Activated CD4-positive, CD25-positive, alpha-beta regulatory T cell treated with anti-CD3 and anti-CD28 coated beads, Interleukin-2, amount 50 U/mL, for 24 hours (primary cell): ENCODE measurements around the gene SMURF1.

Experiments used
- ATAC-seq, 2 donors: fragments of 150-1000 bp; cut with Tn5 transposase; one replicate each; pipeline ENCODE4 v1.10.0; 2021; ENCODE audit warnings: mild to moderate bottlenecking in 1 of 2, moderate library complexity in 1 of 2

SMURF1 gene

GRCh38 chr7:99141841-99142726 lies 1.8 kb downstream of the SMURF1 start:
- ATAC-seq = peak; percentile 27 to 31

- ATAC-seq = no peak
Measured at GRCh38 chr7:99141334-99141733, 2.6 kb downstream of the SMURF1 start.

DNA sequence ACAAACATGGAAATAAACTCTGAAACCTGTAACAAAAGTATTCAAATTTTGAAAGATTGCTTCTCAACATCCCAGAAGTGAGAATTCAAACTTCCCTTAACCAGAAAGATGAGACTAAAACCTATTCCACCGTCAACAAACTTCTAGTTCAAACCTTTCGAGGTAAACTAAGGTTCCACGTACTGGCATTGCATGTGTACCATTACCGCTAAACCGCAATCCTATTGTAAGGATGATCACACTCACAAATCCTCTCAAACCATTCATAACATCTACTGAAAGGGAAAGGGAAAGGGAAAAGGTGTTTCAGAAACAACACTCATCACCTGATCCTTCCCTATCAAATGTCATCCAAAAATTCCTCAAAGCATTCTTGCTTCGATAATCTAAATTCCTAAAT lies 3.1 kb downstream of the SMURF1 start:
- no peak for ATAC-seq

DNA sequence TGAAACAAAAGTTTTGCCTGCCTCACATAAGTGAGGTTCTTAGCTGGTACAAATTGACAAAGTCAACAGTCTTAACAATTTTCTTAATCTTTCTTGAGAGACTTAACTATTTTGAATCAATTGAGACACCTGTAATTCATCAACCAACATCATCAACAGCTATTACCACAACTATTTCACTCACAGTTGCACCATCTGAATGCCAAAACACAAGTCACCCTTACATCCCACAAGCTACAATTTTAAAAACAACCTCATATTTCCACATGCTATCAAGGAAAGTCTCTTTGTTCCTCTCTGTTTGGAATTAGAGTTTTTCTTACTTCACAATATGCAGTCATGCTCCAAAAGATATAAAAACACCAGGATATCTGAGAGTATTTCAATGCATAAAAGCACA lies 4.9 kb downstream of the SMURF1 start:
- no peak for ATAC-seq

GRCh38 chr7:99137411-99138180 lies 6.3 kb downstream of the SMURF1 start:
- ATAC-seq = no peak

- no peak for ATAC-seq
Measured at GRCh38 chr7:99135938-99136337, 8.0 kb downstream of the SMURF1 start.

- no peak for ATAC-seq
Measured at GRCh38 chr7:99133766-99134564, 9.9 kb downstream of the SMURF1 start.

GRCh38 chr7:99132595-99133321 lies 11.2 kb downstream of the SMURF1 start:
- ATAC-seq = no peak

GRCh38 chr7:99131290-99131689 lies 12.6 kb downstream of the SMURF1 start:
- no peak for ATAC-seq

GRCh38 chr7:99129536-99129935 lies 14.4 kb downstream of the SMURF1 start:
- ATAC-seq = no peak

GRCh38 chr7:99129001-99129400 lies 14.9 kb downstream of the SMURF1 start:
- ATAC-seq = no peak

DNA sequence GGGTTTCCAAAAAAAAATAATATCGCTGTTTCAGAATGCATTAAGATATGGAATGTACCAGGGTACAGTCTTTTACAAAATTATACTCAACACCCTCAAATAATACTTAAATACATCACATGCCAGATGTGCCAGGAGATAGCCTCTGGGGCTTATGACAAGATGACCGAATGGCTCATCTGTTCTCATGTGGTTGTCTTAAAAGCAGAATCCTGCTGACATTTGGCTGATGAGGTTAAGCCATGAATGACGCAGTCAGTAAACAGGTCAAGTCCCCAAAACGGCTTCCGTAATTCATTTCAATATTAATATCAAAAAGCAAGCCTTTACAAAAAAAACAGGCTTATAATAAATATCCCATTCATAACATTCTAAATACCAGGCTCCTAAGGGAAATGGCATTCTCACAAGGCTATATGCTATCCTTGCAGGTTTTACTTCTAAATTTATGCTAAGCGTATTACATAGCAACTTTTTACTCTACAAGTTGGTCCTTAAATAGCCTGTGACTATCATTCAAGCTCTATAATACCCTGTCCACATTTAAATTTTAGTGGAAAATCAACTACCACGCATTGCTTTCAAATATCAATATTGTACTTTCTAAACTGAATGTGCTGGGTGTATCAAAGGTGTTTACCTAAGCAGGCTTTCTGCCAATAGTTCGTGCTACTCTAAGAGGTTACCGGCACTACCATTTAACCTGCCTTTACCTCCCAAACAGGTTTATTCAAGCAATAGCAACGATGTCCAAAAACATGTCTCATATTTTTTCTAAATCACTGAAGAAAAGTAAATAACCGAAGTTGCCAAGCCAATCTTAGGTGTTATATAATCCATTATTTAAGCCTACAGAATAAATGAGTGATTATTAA lies 15.6 kb downstream of the SMURF1 start:
- ATAC-seq = no peak

GRCh38 chr7:99127636-99128035 lies 16.3 kb downstream of the SMURF1 start:
- no peak for ATAC-seq

- ATAC-seq = no peak
Measured at GRCh38 chr7:99126921-99127553, 16.9 kb downstream of the SMURF1 start.

DNA sequence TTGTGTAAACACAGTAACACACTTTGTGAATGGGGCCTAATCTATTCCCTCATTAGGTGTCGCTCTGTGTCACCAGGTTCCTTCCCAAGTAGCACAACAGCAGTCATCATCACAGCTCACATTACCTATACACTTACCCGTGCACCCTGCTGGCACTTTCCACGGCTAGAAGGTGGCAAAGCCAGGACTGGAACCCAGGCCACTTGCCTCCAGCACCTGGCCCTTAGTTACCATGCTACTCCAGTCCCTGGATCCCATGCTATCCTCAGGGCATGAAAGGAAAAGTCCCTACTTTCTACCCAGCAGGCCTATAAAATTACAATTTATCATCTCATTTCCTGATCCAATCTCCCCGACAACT lies 18.4 kb downstream of the SMURF1 start:
- ATAC-seq = no peak

DNA sequence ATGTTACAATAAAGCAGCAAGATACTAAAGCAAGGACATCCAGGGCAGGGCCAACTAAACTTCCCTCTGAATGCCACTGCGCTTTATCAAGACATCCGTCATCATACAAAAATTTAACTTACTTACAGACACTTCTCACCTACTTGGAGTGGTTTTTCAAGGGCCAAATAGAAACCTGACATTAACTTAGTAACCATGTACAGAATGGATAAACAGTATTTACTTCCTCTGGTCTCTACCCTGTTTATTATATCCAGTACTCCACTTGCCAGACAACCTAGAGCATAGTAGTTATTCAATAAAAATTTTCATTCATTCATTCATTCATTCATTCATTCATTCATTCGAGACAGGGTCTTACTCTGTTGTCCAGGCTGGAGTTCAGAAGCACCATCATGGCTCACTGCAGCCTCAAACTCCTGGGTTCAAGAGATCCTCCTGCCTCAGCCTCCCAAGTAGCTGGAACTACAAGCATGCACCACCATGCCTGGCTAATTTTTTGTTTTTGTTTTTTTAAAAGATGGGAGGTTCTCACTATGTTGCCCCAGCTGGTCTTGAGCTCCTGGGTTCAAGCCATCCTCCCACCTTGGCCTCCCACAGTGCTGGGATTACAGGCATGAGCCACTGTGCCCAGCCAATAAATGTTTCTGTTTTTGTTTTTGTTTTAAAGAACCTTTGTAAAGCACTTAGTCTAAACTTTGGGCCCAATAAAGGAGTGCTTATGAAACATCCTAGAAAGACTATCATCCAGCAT lies 19.0 kb downstream of the SMURF1 start:
- no peak for ATAC-seq

DNA sequence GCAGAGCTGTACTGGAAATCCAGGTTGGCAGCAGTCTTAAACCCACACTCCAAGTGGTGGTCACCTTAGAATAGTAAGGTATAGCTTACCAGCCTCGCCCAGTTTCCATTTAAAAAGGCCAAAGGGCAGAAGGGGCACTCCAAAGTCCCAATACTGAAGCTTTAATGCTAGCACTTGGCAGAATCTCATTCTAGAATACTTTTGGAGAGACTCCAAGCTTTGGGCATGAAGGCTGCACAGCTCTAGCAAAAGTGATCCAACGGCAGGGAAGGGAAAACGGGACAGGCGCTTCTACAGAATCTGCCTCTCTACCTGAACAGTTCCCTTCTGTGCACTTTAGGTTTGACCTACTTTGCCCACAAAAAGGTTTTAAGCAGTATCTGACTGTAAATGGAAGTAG lies 19.7 kb downstream of the SMURF1 start:
- ATAC-seq = no peak

- peak in 1 of 2 donors; percentile 43 for ATAC-seq
Measured at GRCh38 chr7:99123571-99124033, 20.3 kb downstream of the SMURF1 start.

- no peak for ATAC-seq
Measured at GRCh38 chr7:99122762-99123161, 21.1 kb downstream of the SMURF1 start.

DNA sequence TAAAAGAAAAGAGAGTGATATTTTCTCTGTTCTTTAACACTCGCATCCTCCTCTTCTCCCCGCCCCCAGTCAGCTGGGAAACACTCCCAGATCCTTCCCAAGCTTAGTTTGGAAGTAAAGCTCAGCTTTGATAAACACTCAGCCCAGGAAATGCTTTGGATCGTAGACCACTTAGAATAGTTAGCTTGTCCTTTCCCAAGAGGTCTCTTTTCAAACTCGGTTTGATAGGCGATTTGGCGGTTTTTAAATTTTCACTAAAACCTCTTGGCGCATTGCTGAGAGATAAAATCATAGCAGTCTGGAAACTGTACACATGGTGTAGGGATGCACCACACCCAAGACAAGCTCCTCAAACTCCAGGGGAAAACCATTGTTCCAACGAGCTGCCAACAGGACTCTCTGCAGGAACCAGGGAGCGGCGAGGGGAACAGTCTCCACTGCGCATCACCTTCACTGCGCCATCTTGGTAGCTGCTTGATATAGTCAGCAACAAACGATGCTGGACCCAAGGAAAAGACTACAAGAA lies 22.3 kb downstream of the SMURF1 start:
- no peak for ATAC-seq
